Glutamatergic neuron (in vitro differentiated cells): ENCODE results near the gene PTPRG. TPM values are rescaled to one million over a fixed set of nuclear protein-coding genes. Genes with fewer than 3 reads are reported as not detected.

Source experiments
- DNase-seq: peaks from one replicate; pipeline ENCODE4 v3.0.0; 2022
- H3K27ac Mint-ChIP-seq: one replicate; pipeline ENCODE4 v1.8.0; 2020; ENCODE audit warnings: mild to moderate bottlenecking, mixed read lengths, inconsistent platforms; ENCODE audit not compliant: unreplicated experiment
- H3K27me3 Mint-ChIP-seq: one replicate; pipeline ENCODE4 v1.8.0; 2020; ENCODE audit warnings: mild to moderate bottlenecking, moderate library complexity, mixed read lengths, inconsistent platforms; ENCODE audit not compliant: unreplicated experiment
- H3K36me3 Mint-ChIP-seq: one replicate; pipeline ENCODE4 v1.8.0; 2020; ENCODE audit warnings: mild to moderate bottlenecking, mixed read lengths, inconsistent platforms; ENCODE audit not compliant: unreplicated experiment
- H3K4me1 Mint-ChIP-seq: one replicate; pipeline ENCODE4 v1.8.0; 2020; ENCODE audit warnings: mild to moderate bottlenecking, low read depth, mixed read lengths, inconsistent platforms; ENCODE audit not compliant: unreplicated experiment
- H3K4me3 Mint-ChIP-seq: one replicate; pipeline ENCODE4 v1.8.0; 2020; ENCODE audit warnings: mild to moderate bottlenecking, mixed read lengths, inconsistent platforms; ENCODE audit not compliant: unreplicated experiment
- H3K9me3 Mint-ChIP-seq: one replicate; pipeline ENCODE4 v1.8.0; 2020; ENCODE audit warnings: mild to moderate bottlenecking, moderate library complexity, mixed read lengths, inconsistent platforms; ENCODE audit not compliant: unreplicated experiment
- total RNA-seq: library from RNA; stranded (reverse); fragmentation: NEBNext Ultra II Directional; extraction: Animal tissue kit (Norgen Biotek cat#: 25700); gene quantifications from one replicate; pipeline ENCODE4 v1.2.1, GENCODE V29; 2021; ENCODE audit not compliant: unreplicated experiment
- TF ChIP-seq, protein P1 (sequence below): fragments of 200-600 bp; sonication (generic); IDR thresholded peaks from one replicate; pipeline ENCODE4 v1.5.0; 2021; ENCODE audit not compliant: partially characterized antibody, unreplicated experiment

PTPRG gene
- total RNA-seq, 1 donor from 2014 or later: 52.1 TPM

DNA sequence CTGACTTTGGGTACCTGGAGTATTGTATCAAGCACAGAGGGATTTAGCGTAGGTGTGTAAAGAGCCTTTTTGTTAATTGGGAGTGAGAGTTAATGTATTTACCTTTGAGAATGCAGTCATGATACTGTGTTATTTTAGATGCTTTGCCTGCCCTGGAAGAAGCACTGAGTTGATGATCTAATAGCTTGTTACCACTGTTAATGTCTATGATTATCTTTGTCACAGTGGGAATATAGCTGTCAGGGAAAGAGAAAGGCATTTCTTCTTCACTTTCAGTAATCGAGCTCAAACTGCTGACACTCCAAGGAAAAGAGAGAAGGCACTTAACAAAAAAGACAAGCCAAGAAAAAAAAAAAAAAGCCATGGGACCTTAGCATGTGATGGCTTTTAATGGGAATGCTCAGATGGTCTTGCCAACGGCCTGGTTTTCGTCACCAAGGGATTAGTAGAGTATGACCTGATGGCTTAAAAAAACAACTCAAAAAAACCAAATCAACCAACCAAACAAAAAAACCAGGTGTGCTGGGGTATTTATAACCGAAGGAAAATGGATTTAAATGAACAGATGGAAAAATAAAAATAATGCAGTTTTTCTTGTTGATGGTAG lies 387.4 kb downstream of the PTPRG start:
- H3K27me3 Mint-ChIP-seq: peaks cover 1% of the 10 kb centered on the region
- TF ChIP-seq, protein P1, sequence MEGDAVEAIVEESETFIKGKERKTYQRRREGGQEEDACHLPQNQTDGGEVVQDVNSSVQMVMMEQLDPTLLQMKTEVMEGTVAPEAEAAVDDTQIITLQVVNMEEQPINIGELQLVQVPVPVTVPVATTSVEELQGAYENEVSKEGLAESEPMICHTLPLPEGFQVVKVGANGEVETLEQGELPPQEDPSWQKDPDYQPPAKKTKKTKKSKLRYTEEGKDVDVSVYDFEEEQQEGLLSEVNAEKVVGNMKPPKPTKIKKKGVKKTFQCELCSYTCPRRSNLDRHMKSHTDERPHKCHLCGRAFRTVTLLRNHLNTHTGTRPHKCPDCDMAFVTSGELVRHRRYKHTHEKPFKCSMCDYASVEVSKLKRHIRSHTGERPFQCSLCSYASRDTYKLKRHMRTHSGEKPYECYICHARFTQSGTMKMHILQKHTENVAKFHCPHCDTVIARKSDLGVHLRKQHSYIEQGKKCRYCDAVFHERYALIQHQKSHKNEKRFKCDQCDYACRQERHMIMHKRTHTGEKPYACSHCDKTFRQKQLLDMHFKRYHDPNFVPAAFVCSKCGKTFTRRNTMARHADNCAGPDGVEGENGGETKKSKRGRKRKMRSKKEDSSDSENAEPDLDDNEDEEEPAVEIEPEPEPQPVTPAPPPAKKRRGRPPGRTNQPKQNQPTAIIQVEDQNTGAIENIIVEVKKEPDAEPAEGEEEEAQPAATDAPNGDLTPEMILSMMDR: no peak
- H3K4me1 Mint-ChIP-seq: peaks cover 28% of the 10 kb centered on the region
- peak overlapping the region; percentile 41 for H3K27ac Mint-ChIP-seq
- no peak overlapping the region for H3K4me3 Mint-ChIP-seq
- DNase-seq: no peak
- H3K9me3 Mint-ChIP-seq: peaks cover 4% of the 10 kb centered on the region
- H3K36me3 Mint-ChIP-seq: no peaks in the 10 kb centered on the region

DNA sequence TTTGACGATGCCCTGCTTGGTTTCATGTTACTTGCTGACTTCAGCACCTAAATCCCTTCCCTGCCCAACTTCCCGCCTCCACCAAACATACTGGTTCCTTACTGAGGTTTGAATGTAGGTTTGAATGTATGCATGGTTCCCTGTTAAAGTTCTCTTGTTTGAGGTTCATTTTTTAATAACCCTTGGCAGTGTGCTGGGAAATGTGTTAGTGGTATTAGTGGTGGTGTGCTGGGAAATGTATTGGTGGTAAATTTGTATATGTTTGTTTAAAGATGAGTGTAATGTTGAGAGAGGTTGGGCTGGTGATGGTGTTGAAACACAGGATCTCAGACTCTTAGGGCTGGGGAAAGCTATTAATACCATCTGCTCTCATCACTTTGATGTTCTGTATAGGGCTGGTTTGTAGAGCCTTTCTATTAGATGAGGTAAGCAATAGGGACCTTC lies 392.7 kb downstream of the PTPRG start:
- Mint-ChIP-seq H3K9me3 (no peaks in the 10 kb centered on the region), H3K27ac (no peak overlapping the region), H3K4me3 (no peak overlapping the region), H3K27me3 (peaks cover 2% of the 10 kb centered on the region), H3K36me3 (no peaks in the 10 kb centered on the region), H3K4me1 (peaks cover 16% of the 10 kb centered on the region)
- TF ChIP-seq, protein P1: no peak
- no peak for DNase-seq

DNA sequence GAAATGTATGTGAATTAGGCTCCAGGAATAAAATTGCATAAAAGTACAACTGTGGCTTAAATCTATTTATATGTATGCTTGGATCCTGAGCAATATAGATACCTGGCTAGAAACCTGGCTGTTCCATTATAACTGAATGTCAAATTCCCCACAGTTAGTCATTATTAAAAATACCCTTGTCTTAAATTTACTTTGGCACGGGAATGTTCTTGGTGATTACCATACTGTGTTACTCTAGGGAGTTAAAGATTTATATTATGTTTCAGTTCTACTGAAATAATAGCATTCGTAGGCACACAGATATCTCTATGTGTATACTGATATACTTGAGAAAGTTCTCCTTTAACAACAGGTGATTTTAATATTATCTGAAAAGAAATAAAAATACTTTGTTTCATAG lies 394.1 kb downstream of the PTPRG start:
- TF ChIP-seq, protein P1: no peak
- no peak overlapping the region for H3K27ac Mint-ChIP-seq
- H3K27me3 Mint-ChIP-seq: peaks cover 2% of the 10 kb centered on the region
- no peaks in the 10 kb centered on the region for H3K36me3 Mint-ChIP-seq
- H3K4me3 Mint-ChIP-seq: no peak overlapping the region
- H3K9me3 Mint-ChIP-seq: no peaks in the 10 kb centered on the region
- peaks cover 13% of the 10 kb centered on the region for H3K4me1 Mint-ChIP-seq
- no peak for DNase-seq

DNA sequence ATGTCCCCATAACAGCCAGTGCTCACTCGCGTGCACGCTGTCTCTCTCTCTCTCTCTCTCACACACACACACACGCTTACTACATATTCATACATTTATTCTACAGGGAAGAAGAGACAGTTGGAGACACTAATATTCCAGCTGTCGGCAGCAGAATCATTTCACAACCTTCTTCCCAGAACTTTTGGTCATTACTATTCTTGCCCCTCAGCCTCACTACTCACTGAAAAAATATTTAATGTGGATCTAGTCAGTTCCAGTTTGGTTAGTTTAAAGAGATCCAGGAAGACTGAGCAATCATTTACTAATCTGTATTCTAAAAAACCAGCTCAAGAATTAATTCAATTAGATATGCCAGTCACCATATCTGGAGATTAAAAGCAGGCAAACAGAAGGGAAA lies 394.9 kb downstream of the PTPRG start:
- DNase-seq: no peak

DNA sequence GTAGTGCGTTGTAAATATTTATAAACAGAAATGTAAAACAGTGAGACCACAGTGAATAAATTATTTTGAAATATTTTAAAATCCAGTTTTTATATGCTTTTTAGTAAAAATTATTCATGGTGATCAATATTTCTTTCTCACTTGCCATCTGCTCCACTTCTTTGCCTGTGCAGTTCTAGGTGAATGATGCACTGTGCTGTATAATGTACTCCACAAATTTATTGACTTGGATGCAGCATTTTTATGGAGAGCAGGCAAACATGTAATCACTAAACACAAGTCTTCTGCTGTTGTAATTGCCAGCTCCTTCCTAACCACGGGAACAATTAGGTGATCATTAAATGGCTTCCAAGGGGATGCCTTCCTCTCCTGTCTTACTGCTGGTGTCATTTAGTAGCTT lies 395.9 kb downstream of the PTPRG start:
- no peaks in the 10 kb centered on the region for H3K36me3 Mint-ChIP-seq
- peaks cover 18% of the 10 kb centered on the region for H3K4me1 Mint-ChIP-seq
- TF ChIP-seq, protein P1: no peak
- peaks cover 2% of the 10 kb centered on the region for H3K9me3 Mint-ChIP-seq
- no peak overlapping the region for H3K4me3 Mint-ChIP-seq
- H3K27ac Mint-ChIP-seq: no peak overlapping the region
- peaks cover 2% of the 10 kb centered on the region for H3K27me3 Mint-ChIP-seq
- DNase-seq: no peak

More for the DNA sequence above, 394.9 kb downstream of the PTPRG start:
- H3K4me3 Mint-ChIP-seq: no peak overlapping the region
- H3K27me3 Mint-ChIP-seq: peaks cover 2% of the 10 kb centered on the region
- TF ChIP-seq, protein P1: no peak
- H3K27ac Mint-ChIP-seq: no peak overlapping the region
- peaks cover 13% of the 10 kb centered on the region for H3K4me1 Mint-ChIP-seq
- no peaks in the 10 kb centered on the region for H3K36me3 Mint-ChIP-seq
- H3K9me3 Mint-ChIP-seq: no peaks in the 10 kb centered on the region
